Fibroblast of mammary gland (primary cell): Measurements from ENCODE around the gene SCUBE2.

ENCODE experiments used
- DNase-seq: peaks from one replicate; pipeline ENCODE4 v3.0.0-alpha.2; 2010; ENCODE audit warnings: low read depth
- H3K4me3 ChIP-seq: 2 replicates; pipeline ENCODE4 v1.5.1; 2011; ENCODE audit warnings: low read depth, mild to moderate bottlenecking, low read length, moderate library complexity; ENCODE audit not compliant: control insufficient read depth
- CTCF ChIP-seq: conservative IDR thresholded peaks from 2 replicates; pipeline ENCODE4 v1.5.1; 2011; ENCODE audit warnings: low read depth, low read length, inconsistent platforms; ENCODE audit not compliant: control insufficient read depth, insufficient read depth

Gene SCUBE2

DNA sequence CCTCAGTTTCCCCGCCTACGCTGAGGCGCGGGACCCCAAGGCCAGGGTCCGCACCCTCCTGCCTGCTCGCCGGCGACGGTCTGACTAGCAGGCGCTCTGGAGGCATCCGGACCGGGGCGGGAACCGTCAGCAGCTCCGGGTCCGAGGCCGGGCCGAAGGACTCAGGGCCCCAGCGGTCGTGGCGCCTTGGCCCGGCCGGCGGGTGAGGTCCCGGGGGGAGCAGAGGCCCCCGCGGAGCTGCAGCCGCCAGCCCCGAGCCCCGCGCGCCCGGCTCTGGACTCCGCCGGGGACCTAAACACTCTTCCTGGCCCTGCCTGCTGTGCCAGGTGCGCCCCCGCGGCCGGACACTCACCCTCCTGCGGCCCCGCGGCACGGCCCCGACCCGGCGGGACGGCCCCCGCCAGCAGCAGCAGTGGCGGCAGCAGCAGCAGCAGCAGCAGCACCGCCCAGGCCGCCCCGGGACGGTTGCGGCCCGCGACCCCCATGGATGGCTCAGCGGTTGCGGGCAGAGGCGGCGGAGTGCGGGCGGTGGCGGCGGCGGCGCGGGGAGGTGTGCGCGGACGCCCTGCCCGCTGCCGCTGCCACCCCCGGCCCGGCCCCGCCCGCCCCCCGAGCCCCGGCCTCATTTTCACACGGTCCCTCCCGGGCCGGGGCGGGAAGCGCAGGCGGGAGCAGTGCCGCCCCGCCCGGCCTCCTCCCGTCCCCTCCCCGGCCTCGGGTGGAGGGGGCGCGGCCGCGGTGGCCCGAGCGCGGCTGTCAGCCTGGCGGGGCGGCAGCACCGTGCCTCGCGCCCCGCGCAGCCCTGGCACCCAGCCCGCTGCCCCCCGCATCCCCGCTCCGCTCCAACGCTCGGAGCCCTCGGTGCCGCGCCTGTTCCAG is at the start of gene SCUBE2:
Gene SCUBE2, minus strand, starts transcription at position 556 of the 879 bp plus-strand sequence. Its CDS starts 71 bp downstream, at position 485.
- TF ChIP-seq CTCF, result no peak
- peak within 1 kb of the TSS; percentile 21 for H3K4me3 ChIP-seq
- DNase-seq, result no peak

GRCh38 chr11:9141186-9141585 is 49.8 kb upstream of the SCUBE2 start:
- no peak for DNase-seq
- no peak overlapping the region for H3K4me3 ChIP-seq
- TF ChIP-seq CTCF, result no peak

- TF ChIP-seq CTCF, result no peak
- DNase-seq, result no peak
- no peak overlapping the region for H3K4me3 ChIP-seq
Observed at GRCh38 chr11:9139628-9140357, 48.4 kb upstream of the SCUBE2 start.

GRCh38 chr11:9138612-9139579 is 47.5 kb upstream of the SCUBE2 start:
- TF ChIP-seq CTCF, result no peak
- no peak overlapping the region for H3K4me3 ChIP-seq
- peak; percentile 92 for DNase-seq

GRCh38 chr11:9138133-9138453 is 46.7 kb upstream of the SCUBE2 start:
- DNase-seq, result no peak
- no peak for TF ChIP-seq CTCF
- no peak overlapping the region for H3K4me3 ChIP-seq
